H9 (cell line): ENCODE measurements around the gene MRPL43. TPM values are rescaled to one million over a fixed set of nuclear protein-coding genes. Genes with fewer than 3 reads are reported as not detected.

Source experiments
- DNase-seq: peaks from one replicate; pipeline ENCODE4 v3.0.0-alpha.2; 2017
- H2AFZ ChIP-seq: one replicate; pipeline ENCODE4 v1.6.1; 2013; ENCODE audit warnings: mild to moderate bottlenecking, low read length, control low read depth, moderate library complexity
- H2AK5ac ChIP-seq: 2 replicates; pipeline ENCODE4 v1.6.1; 2013; ENCODE audit warnings: low read length, control low read depth, mixed read lengths; ENCODE audit not compliant: insufficient read length
- H2BK120ac ChIP-seq: one replicate; pipeline ENCODE4 v1.6.1; 2013; ENCODE audit warnings: low read depth, mild to moderate bottlenecking, low read length, control low read depth, inconsistent platforms; ENCODE audit not compliant: poor library complexity, severe bottlenecking
- H2BK12ac ChIP-seq: 2 replicates; pipeline ENCODE4 v1.6.1; 2013; ENCODE audit warnings: low read length, control low read depth, mixed read lengths, low read depth; ENCODE audit not compliant: insufficient read length
- H2BK15ac ChIP-seq: 2 replicates; pipeline ENCODE4 v1.6.1; 2013; ENCODE audit warnings: low read depth, low read length, control low read depth
- H2BK20ac ChIP-seq: one replicate; pipeline ENCODE4 v1.6.1; 2013; ENCODE audit warnings: low read depth, mild to moderate bottlenecking, low read length, control low read depth, inconsistent platforms; ENCODE audit not compliant: poor library complexity, severe bottlenecking
- H2BK5ac ChIP-seq: 2 replicates; pipeline ENCODE4 v1.6.1; 2013; ENCODE audit warnings: low read length, control low read depth, mixed read lengths; ENCODE audit not compliant: insufficient read length
- H3K14ac ChIP-seq: 2 replicates; pipeline ENCODE4 v1.6.1; 2013; ENCODE audit warnings: low read length, control low read depth; ENCODE audit not compliant: insufficient read depth
- H3K18ac ChIP-seq: 2 replicates; pipeline ENCODE4 v1.6.1; 2013; ENCODE audit warnings: low read depth, mild to moderate bottlenecking, mixed read lengths, low read length, control low read depth; ENCODE audit not compliant: insufficient read length
- H3K23ac ChIP-seq: 2 replicates; pipeline ENCODE4 v1.6.1; 2013; ENCODE audit warnings: low read length, control low read depth, mixed read lengths, low read depth; ENCODE audit not compliant: insufficient read length
- H3K23me2 ChIP-seq: 2 replicates; pipeline ENCODE4 v1.6.1; 2013; ENCODE audit warnings: low read depth, mild to moderate bottlenecking, mixed read lengths, low read length, control low read depth; ENCODE audit not compliant: insufficient read length, poor library complexity, severe bottlenecking
- H3K27ac ChIP-seq: 2 replicates; pipeline ENCODE4 v1.5.1; 2013; ENCODE audit warnings: low read length, control low read depth, mixed read lengths, low read depth; ENCODE audit not compliant: insufficient read length
- H3K27me3 ChIP-seq: 2 replicates; pipeline ENCODE4 v1.6.1; 2013; ENCODE audit warnings: low read length, control low read depth, inconsistent platforms; ENCODE audit not compliant: insufficient read depth
- H3K4ac ChIP-seq: 2 replicates; pipeline ENCODE4 v1.6.1; 2013; ENCODE audit warnings: low read depth, mild to moderate bottlenecking, control low read depth, inconsistent platforms, low read length, moderate library complexity
- H3K4me1 ChIP-seq: 2 replicates; pipeline ENCODE4 v1.6.1; 2013; ENCODE audit warnings: low read length, control low read depth, inconsistent platforms; ENCODE audit not compliant: insufficient read depth
- H3K4me2 ChIP-seq: 2 replicates; pipeline ENCODE4 v1.6.1; 2013; ENCODE audit warnings: low read length, control low read depth, mixed read lengths; ENCODE audit not compliant: insufficient read length, insufficient read depth
- H3K56ac ChIP-seq: 2 replicates; pipeline ENCODE4 v1.6.1; 2013; ENCODE audit warnings: low read depth, mild to moderate bottlenecking, mixed read lengths, low read length, control low read depth; ENCODE audit not compliant: insufficient read length
- H3K79me1 ChIP-seq: 2 replicates; pipeline ENCODE4 v1.6.1; 2013; ENCODE audit warnings: low read depth, mild to moderate bottlenecking, moderate library complexity, low read length, control low read depth, inconsistent platforms; ENCODE audit not compliant: insufficient read depth, poor library complexity, severe bottlenecking
- H3K79me2 ChIP-seq: 2 replicates; pipeline ENCODE4 v1.6.1; 2013; ENCODE audit warnings: low read length, control low read depth, inconsistent platforms; ENCODE audit not compliant: insufficient read depth
- H3K9ac ChIP-seq: 2 replicates; pipeline ENCODE4 v1.6.1; 2013; ENCODE audit warnings: low read length, control low read depth, mixed read lengths; ENCODE audit not compliant: insufficient read length; ENCODE audit errors: extremely low read depth
- H3K9me3 ChIP-seq: one replicate; pipeline ENCODE4 v1.6.1; 2013; ENCODE audit warnings: low read depth, low read length, inconsistent platforms; ENCODE audit not compliant: control insufficient read depth
- H3T11ph ChIP-seq: one replicate; pipeline ENCODE4 v1.6.1; 2013; ENCODE audit warnings: mild to moderate bottlenecking, low read length, control low read depth, inconsistent platforms
- H4K20me1 ChIP-seq: one replicate; pipeline ENCODE4 v1.6.1; 2013; ENCODE audit not compliant: control insufficient read depth, insufficient read length, insufficient read depth
- H4K5ac ChIP-seq: 2 replicates; pipeline ENCODE4 v1.6.1; 2013; ENCODE audit warnings: low read depth, mild to moderate bottlenecking, mixed read lengths, low read length, control low read depth; ENCODE audit not compliant: insufficient read length
- H4K8ac ChIP-seq: replicated peaks from 2 replicates; pipeline ENCODE4 v1.6.1; 2013; ENCODE audit warnings: low read length, control low read depth, mixed read lengths, low read depth; ENCODE audit not compliant: insufficient read length
- H4K91ac ChIP-seq: 2 replicates; pipeline ENCODE4 v1.6.1; 2013; ENCODE audit warnings: low read depth, mild to moderate bottlenecking, moderate library complexity, mixed read lengths, low read length, control low read depth; ENCODE audit not compliant: insufficient read length
- H3K27ac Mint-ChIP-seq, 3 experiments: 2 replicates in 2 of 3; 3 replicates in 1 of 3; pipeline ENCODE4 v1.8.0; 2020 to 2021; ENCODE audit warnings: mixed read lengths in 3 of 3, mild to moderate bottlenecking in 1 of 3, moderate library complexity in 1 of 3
- H3K27me3 Mint-ChIP-seq: 2 replicates; pipeline ENCODE4 v1.8.0; 2021; ENCODE audit warnings: low read depth, mild to moderate bottlenecking, moderate library complexity, mixed read lengths
- H3K36me3 Mint-ChIP-seq, 3 experiments: 2 replicates in 2 of 3; 3 replicates in 1 of 3; pipeline ENCODE4 v1.8.0; 2020 to 2021; ENCODE audit warnings: low read depth in 3 of 3, mixed read lengths in 3 of 3; ENCODE audit not compliant: insufficient read depth in 1 of 3
- H3K4me1 Mint-ChIP-seq, 2 experiments: 2 replicates each; pipeline ENCODE4 v1.8.0; 2020; ENCODE audit warnings: mixed read lengths in 2 of 2
- H3K4me3 Mint-ChIP-seq, 2 experiments: 2 replicates in 1 of 2; 3 replicates in 1 of 2; pipeline ENCODE4 v1.8.0; 2020 to 2021; ENCODE audit warnings: mild to moderate bottlenecking in 2 of 2, mixed read lengths in 2 of 2, moderate library complexity in 1 of 2
- H3K9me3 Mint-ChIP-seq, 2 experiments: 2 replicates in 1 of 2; 3 replicates in 1 of 2; pipeline ENCODE4 v1.8.0; 2020; ENCODE audit warnings: mild to moderate bottlenecking in 2 of 2, mixed read lengths in 2 of 2, moderate library complexity in 1 of 2
- CTCF ChIP-seq: fragments of 200-600 bp; sonication (generic); conservative IDR thresholded peaks from 3 replicates; pipeline ENCODE4 v1.8.0; 2021; ENCODE audit warnings: antibody characterized with exemption, mild to moderate bottlenecking
- WGBS: extraction: QIAGEN DNeasy Blood & Tissue Kit; methylation state at CpG from one replicate; pipeline ENCODE4 v1.1.7; 2013; ENCODE audit warnings: missing lambda C conversion rate, low lambda C conversion rate, mixed read lengths; ENCODE audit not compliant: insufficient read length; ENCODE audit errors: extremely low coverage; 5-methylcytosine and 5-hydroxymethylcytosine counted together
- total RNA-seq: library from RNA; stranded (reverse); gene quantifications from 2 replicates; pipeline ENCODE4 v1.2.1, GENCODE V29; 2021

MRPL43 gene
- total RNA-seq, 1 experiment from 2014 or later: 70.3 TPM

DNA sequence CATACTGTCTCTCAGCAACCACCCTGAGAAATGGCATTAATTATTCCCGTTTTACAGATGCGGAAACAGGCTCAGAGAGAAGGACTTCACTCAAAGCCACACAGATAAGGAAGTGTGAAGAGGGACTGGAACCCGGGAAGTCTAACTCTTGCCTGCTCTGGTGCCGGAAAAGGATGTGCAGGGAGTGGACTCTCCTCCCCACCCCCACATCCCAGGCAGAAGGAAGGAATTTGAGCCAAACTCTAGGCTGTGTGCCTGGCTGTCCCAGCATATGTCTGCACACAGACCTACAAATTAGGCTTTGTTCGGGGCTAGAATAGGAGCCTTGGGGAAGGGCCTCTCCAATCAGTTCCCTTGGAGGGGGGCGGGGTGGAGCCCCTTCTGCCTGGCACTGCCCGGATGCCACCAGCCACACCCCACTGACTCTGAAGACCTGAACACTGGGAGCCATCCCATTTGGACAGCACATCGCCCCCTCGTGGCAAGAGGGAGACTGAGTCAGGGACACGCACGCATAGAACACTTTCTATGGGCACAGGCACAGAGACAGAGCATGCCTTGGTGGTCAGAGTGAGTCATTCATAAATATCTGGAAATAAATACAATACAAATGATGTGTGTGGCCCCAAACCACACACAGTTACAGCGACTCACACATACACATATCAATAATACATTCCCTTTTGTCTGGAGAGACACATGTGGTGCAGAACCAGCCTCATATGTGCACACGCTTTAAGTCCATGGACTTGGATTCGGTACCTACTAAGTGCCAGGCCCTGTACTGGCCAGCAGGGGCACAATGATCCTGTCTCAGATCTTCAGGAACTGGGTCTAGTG, 25.4 kb upstream of the MRPL43 start:
- H3K36me3 Mint-ChIP-seq: no peaks in the 10 kb centered on the region
- H3K27ac ChIP-seq: no peak overlapping the region

More for the DNA sequence above, 25.4 kb upstream of the MRPL43 start:
- Histone ChIP-seq H3K4ac (no peak overlapping the region), H3K23ac (no peak overlapping the region), H3K23me2 (no peaks in the 10 kb centered on the region), H2BK120ac (no peak overlapping the region), H3K4me1 (no peaks in the 10 kb centered on the region), H3K14ac (no peak overlapping the region), H3K9ac (no peak overlapping the region), H3K56ac (no peak overlapping the region), H3K4me2 (no peak overlapping the region), H2BK5ac (no peak overlapping the region), H3K27me3 (peaks cover 7% of the 10 kb centered on the region; the same call in 1 of the 2 replicates), H4K91ac (no peak overlapping the region), H2AFZ (no peak overlapping the region), H2BK12ac (no peak overlapping the region), H2BK20ac (no peak overlapping the region), H4K20me1 (no peaks in the 10 kb centered on the region), H4K8ac (no peak overlapping the region), H4K5ac (no peak overlapping the region), H3K9me3 (no peaks in the 10 kb centered on the region), H2AK5ac (no peak overlapping the region), H3K79me1 (no peaks in the 10 kb centered on the region), H3K79me2 (no peaks in the 10 kb centered on the region), H3T11ph (no peak overlapping the region), H3K18ac (no peak overlapping the region), H2BK15ac (no peak overlapping the region)
- H3K9me3 Mint-ChIP-seq: no peaks in the 10 kb centered on the region; a peak in 1 of 5 replicates
- H3K27ac Mint-ChIP-seq: peak overlapping the region in 1 of 3 experiments; percentile 32; a peak in 2 of 7 replicates
- H3K4me3 Mint-ChIP-seq: peak overlapping the region in 1 of 2 experiments; percentile 2; a peak in 1 of 5 replicates
- WGBS: no CpG with 5 or more reads among the region's 14 CpGs
- DNase-seq: peak; percentile 86
- peaks cover 24 to 46% of the 10 kb centered on the region in 2 experiments for H3K4me1 Mint-ChIP-seq
- H3K27me3 Mint-ChIP-seq: peaks cover 41% of the 10 kb centered on the region
- TF ChIP-seq CTCF: peak; percentile 98
